HG03442 (cell line): ENCODE data around the gene ZBTB16.

ENCODE experiments used
- ATAC-seq: cut with Tn5 transposase; IDR thresholded peaks from one replicate; pipeline ENCODE4 v1.9.1; 2021; ENCODE audit warnings: mild to moderate bottlenecking, moderate library complexity; ENCODE audit not compliant: unreplicated experiment

Gene ZBTB16

GRCh38 chr11:114059278-114059983 is at the start of gene ZBTB16:
ZBTB16 (plus strand) TSS chr11:114059711; CDS start chr11:114063301, 3,590 bp downstream.
- ATAC-seq = no peak

GRCh38 chr11:114010931-114011330 is 48.6 kb upstream of the ZBTB16 start:
- no peak for ATAC-seq

DNA sequence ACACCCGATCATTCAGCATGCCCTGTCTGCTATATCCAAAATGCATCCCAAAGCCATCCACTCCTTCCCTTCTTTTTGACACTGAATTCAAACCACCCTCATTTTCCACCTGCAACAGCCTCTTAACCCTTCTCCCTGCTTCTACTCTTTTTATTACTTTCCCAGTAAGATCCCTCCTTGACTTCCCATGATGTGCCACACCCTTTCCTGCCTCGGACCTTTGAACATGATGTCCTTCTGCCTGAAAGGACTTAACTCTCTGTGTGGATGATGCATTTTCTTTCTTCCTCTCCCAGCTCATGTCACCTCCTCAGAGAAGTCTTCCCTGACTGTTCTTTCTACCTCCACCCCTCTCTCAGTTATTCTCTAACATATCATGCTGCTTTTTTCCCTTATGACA is 48.1 kb upstream of the ZBTB16 start:
- ATAC-seq = no peak

- no peak for ATAC-seq
These were observed 44.4 kb upstream of the ZBTB16 start for GRCh38 chr11:114015117-114015516.

DNA sequence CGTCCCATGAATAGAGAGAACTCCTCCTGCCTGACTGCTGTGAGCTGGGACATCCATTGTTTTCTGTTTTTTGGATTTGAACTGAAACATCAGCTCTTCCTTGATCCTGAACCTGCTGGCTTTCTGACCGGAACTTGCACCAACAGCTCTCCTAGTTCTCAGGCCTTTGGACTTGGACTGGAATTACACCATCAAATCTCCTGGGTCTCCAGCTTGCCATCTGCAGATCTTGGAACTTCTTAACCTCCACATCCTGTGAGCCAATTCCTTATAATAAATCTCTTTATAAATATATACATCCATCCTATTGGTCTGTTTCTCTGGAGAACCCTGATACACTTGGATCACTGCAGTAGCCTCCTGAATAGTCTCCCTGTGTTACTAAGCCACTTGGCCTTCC is 42.5 kb upstream of the ZBTB16 start:
- no peak for ATAC-seq

DNA sequence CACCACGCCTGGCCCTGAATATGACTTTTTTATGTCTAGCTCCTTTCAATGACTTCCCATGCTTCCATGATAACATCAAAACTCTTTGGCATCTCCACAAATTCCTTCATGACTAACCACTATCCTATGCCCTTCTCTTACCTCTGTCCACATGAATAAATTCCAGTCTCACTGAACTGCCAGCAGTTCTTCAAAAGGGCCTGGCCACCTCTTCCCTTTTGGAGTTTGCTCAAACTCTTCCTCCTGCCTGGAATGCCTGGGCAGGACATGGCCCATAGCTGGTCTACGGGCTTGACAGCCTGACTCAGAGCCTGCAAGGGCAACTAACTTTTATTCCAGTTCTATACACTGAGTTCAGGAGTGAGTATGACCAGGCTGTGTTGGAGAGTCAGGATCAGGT is 41.8 kb upstream of the ZBTB16 start:
- ATAC-seq = no peak

DNA sequence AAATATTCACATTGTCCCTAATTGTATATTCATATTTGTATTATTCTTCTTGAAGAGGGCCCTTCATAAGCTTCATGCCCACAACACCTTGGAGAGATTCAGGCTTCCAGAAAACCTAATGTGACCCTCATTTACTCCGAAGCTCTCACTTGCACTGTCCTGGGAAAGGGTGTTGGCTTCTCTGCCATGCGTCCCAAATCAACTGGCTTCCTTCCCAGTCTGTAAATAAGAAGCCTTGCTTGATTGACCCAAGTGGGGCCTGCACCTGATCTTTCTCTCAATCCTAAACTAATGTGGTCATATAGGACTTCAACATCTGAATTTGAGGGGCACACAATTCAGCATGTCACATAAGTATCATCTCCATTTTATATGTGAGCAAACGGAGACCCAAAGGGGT is 40.5 kb upstream of the ZBTB16 start:
- no peak for ATAC-seq

- no peak for ATAC-seq
These were observed 39.9 kb upstream of the ZBTB16 start for GRCh38 chr11:114019574-114019973.

DNA sequence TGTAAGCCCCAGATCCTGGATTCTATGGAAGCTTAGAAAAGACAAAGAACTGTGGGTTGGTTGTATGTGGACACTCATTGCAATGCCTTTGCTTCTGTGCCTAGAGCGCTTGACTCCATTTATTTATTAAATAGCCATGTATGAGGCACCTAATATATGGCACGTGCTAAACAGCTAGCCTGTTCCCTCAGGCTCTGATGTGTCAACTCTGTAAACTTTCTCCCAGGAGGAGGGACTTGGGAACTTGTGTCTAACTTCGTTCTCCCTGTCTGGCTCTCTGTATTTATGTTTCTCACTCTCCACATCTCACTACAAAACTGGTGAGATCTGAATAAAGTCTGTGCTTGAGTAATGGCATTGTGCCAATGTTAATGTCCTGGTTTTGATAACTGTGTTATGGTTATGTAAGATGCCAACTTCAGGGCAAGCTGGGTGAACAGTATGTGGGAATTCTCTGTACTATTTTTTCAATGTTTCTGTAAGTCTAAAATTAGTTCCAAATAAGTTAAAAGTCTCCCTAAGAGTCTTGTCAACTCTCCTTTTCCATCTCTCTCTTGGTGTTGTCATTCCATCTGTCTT is 34.1 kb upstream of the ZBTB16 start:
- ATAC-seq = no peak

- ATAC-seq = no peak
These were observed 33.2 kb upstream of the ZBTB16 start for GRCh38 chr11:114026355-114026754.

GRCh38 chr11:114027391-114027790 is 32.1 kb upstream of the ZBTB16 start:
- no peak for ATAC-seq

GRCh38 chr11:114027926-114028325 is 31.6 kb upstream of the ZBTB16 start:
- no peak for ATAC-seq

- no peak for ATAC-seq
These were observed 28.1 kb upstream of the ZBTB16 start for GRCh38 chr11:114031246-114031966.

DNA sequence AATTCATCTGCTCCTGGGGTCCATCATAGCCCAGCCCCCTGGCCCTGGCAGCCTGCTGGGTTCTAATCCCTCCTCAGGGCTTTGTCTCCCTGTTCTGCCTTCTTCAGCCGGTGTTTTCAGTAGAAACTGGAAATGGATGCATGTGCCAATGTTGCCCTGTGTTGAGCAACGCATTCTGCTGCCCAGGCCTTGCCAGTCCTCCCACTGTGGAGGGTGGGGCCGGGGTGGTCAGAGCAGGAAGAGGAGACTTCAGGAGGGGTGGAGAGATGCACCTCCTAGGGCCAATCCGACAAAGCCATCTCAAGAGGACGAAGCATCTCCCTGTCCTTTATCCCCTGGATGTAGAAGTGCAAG is 27.6 kb upstream of the ZBTB16 start:
- no peak for ATAC-seq

DNA sequence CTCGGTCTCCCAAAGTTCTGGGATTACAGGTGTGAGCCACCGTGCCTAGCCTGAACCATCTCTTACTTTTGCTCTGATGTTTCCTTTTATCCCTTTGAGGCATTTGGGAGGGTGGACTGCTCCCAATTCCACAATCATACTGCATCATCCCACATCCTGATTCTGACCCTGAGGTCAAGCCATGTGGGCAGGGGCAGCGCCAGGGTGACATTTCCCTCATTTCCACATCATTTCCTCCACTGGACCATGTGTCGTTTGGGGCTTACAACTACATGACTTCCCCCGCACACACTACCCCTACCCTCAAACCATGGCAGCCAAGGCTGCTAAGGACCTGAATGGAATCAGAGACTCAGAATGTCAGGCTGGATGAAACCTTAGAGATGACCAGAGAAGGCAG is 26.4 kb upstream of the ZBTB16 start:
- no peak for ATAC-seq

- no peak for ATAC-seq
These were observed 25.9 kb upstream of the ZBTB16 start for GRCh38 chr11:114033572-114033971.

GRCh38 chr11:114034956-114035355 is 24.6 kb upstream of the ZBTB16 start:
- no peak for ATAC-seq

DNA sequence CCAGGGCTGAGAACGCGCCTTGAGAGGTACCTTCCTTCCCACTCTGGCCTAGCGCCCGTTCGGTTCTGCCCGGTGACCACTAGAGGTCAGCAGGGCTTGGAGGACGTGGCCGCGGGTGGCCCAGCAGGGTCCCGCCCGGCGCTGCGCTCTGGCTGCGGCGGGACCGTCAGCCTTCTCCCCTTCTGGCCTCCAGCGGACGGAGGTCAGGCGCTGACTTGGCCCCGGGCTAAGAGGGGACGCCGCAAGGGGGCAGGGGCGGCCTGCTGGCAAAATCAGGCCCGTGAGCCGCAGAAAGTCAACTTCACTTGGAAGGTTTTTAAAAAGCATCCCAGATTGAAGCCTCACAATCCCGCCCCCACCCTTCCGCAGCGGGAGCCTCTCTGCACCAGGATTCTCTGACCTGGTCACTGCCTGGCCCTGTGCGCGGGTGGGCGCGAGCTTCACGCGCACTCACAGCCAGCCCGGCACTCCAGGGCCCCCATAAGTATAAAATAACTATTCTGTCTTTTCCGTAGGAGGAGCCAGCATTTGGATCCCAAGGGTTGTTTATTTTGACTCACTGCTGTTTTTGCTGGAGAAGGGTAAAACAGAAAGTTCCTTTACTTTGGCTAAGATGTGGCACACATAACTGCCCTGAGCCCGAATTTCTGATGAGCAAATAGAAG is 23.2 kb upstream of the ZBTB16 start:
- ATAC-seq = no peak

- no peak for ATAC-seq
These were observed 22.6 kb upstream of the ZBTB16 start for GRCh38 chr11:114036958-114037357.

DNA sequence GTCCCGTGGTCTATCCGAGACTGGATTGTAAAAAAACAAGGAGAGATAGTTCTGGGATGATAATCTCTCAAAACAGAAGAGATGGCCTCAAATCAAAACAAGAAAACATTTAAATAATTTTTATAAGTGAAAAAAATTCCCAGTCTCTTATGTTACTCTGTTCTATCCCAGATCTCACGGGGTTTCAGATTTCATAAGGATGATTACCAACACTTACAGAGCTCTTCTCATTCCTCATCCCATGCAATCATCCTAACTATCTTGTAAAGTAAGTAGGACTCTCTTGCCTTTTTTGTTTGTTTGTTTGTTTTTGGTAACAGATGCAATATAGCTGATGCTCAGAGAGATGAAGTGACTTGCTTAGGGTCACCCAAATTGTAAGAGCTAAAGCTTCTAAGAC is 20.0 kb upstream of the ZBTB16 start:
- no peak for ATAC-seq

- ATAC-seq = no peak
These were observed 18.8 kb upstream of the ZBTB16 start for GRCh38 chr11:114040706-114041211.

- no peak for ATAC-seq
These were observed 17.3 kb upstream of the ZBTB16 start for GRCh38 chr11:114042234-114042633.
